SK-N-SH (cell line): ENCODE data around the gene ABR. TPM values are rescaled to one million over a fixed set of nuclear protein-coding genes. Genes with fewer than 3 reads are reported as not detected.

Source experiments
- CTCF ChIA-PET: fragments of 300-600, 350-600 bp; formaldehyde crosslinking; extraction: SDS; loops from one replicate; lab custom pipeline; 2021; lab: Yijun Ruan, JAX
- POLR2A ChIA-PET: fragments of 350-600 bp; sonication (Branson Sonifier 250); formaldehyde crosslinking; extraction: SDS; loops from one replicate; lab custom pipeline; 2020; ENCODE audit warnings: antibody characterized with exemption, inconsistent platforms; lab: Yijun Ruan, JAX
- DNase-seq: peaks from one replicate; pipeline ENCODE4 v3.0.0; 2012
- H2AFZ ChIP-seq: fragments of 200-600 bp; sonication (generic); 2 replicates; pipeline ENCODE4 v1.8.1; 2016; ENCODE audit warnings: antibody characterized with exemption, mild to moderate bottlenecking, low read depth
- H3F3A ChIP-seq: fragments of 200-600 bp; sonication (generic); replicated peaks from 2 replicates; pipeline ENCODE3; 2016; ENCODE audit warnings: antibody characterized with exemption, mild to moderate bottlenecking; ENCODE audit not compliant: insufficient read depth
- H3K27ac ChIP-seq, 2 experiments: fragments of 200-500 bp in 1 of 2; fragments of 200-600 bp in 1 of 2; sonication (Bioruptor generic) in 1 of 2; sonication (generic), shearing (Covaris generic) in 1 of 2; 2 replicates each; pipeline versions ENCODE4 v1.5.1 to v1.6.1; 2014 to 2016; ENCODE audit warnings: low read depth in 2 of 2, inconsistent platforms in 1 of 2, low read length in 1 of 2, mild to moderate bottlenecking in 1 of 2, mixed read lengths in 1 of 2
- H3K27me3 ChIP-seq: fragments of 200-600 bp; sonication (generic), shearing (Covaris generic); 2 replicates; pipeline ENCODE4 v1.6.1; 2016; ENCODE audit warnings: mixed run types; ENCODE audit not compliant: insufficient read depth
- H3K36me3 ChIP-seq, 2 experiments: fragments of 200-500 bp in 1 of 2; fragments of 200-600 bp in 1 of 2; sonication (Bioruptor generic) in 1 of 2; sonication (generic) in 1 of 2; replicated peaks in 1 of 2; 2 replicates each; pipeline versions ENCODE3 to v1.5.1; 2014 to 2016; ENCODE audit warnings: low read length in 1 of 2, mild to moderate bottlenecking in 1 of 2; ENCODE audit not compliant: insufficient read depth in 2 of 2, control insufficient read depth in 1 of 2
- H3K4me1 ChIP-seq, 2 experiments: fragments of 200-500 bp in 1 of 2; fragments of 200-600 bp in 1 of 2; sonication (Bioruptor generic) in 1 of 2; sonication (generic), shearing (Covaris generic) in 1 of 2; 2 replicates each; pipeline versions ENCODE4 v1.5.1 to v1.6.1; 2014 to 2016; ENCODE audit warnings: low read depth in 1 of 2, low read length in 1 of 2, mixed run types in 1 of 2; ENCODE audit not compliant: insufficient read depth in 2 of 2, control insufficient read depth in 1 of 2
- H3K4me2 ChIP-seq: fragments of 200-600 bp; sonication (generic), shearing (Covaris generic); 2 replicates; pipeline ENCODE4 v1.6.1; 2017; ENCODE audit warnings: mixed run types
- H3K4me3 ChIP-seq, 2 experiments: fragments of 200-500 bp in 1 of 2; fragments of 200-600 bp in 1 of 2; sonication (Bioruptor generic) in 1 of 2; sonication (generic), shearing (Covaris generic) in 1 of 2; 2 replicates each; pipeline versions ENCODE4 v1.5.1 to v1.8.1; 2014 to 2016; ENCODE audit warnings: low read depth in 2 of 2, inconsistent platforms in 1 of 2, low read length in 1 of 2, mild to moderate bottlenecking in 1 of 2, mixed read lengths in 1 of 2, moderate library complexity in 1 of 2
- H3K79me2 ChIP-seq: fragments of 200-600 bp; sonication (generic); 2 replicates; pipeline ENCODE4 v1.8.1; 2017; ENCODE audit warnings: mild to moderate bottlenecking; ENCODE audit not compliant: insufficient read depth
- H3K9ac ChIP-seq: fragments of 200-600 bp; sonication (generic); 2 replicates; pipeline ENCODE4 v1.6.1; 2017; ENCODE audit warnings: mixed run types
- H3K9me2 ChIP-seq: fragments of 200-600 bp; sonication (generic); 2 replicates; pipeline ENCODE4 v1.6.1; 2017; ENCODE audit warnings: mixed run types
- H3K9me3 ChIP-seq: fragments of 200-600 bp; sonication (generic); 2 replicates; pipeline ENCODE4 v1.6.1; 2017; ENCODE audit warnings: mixed run types, mild to moderate bottlenecking, moderate library complexity
- H4K20me1 ChIP-seq: fragments of 200-600 bp; sonication (generic); 2 replicates; pipeline ENCODE4 v1.6.1; 2017; ENCODE audit warnings: mild to moderate bottlenecking, mixed run types; ENCODE audit not compliant: insufficient read depth
- ELF1 ChIP-seq: IDR thresholded peaks from 2 replicates; pipeline ENCODE4 v1.4.0; 2012
- FOSL2 ChIP-seq: IDR thresholded peaks from 2 replicates; pipeline ENCODE4 v1.4.0; 2012; ENCODE audit warnings: low read depth, mild to moderate bottlenecking, moderate library complexity, borderline replicate concordance
- FOXM1 ChIP-seq: IDR thresholded peaks from 2 replicates; pipeline ENCODE4 v1.4.0; 2012; ENCODE audit warnings: low read depth, mild to moderate bottlenecking
- JUND ChIP-seq: IDR thresholded peaks from 2 replicates; pipeline ENCODE4 v1.4.0; 2012
- POLR2AphosphoS5 ChIP-seq: IDR thresholded peaks from 2 replicates; pipeline ENCODE4 v1.6.1; 2012; ENCODE audit warnings: low read depth, low read length
- RAD21 ChIP-seq: IDR thresholded peaks from 2 replicates; pipeline ENCODE4 v1.6.1; 2012; ENCODE audit warnings: mild to moderate bottlenecking, low read length
- RXRA ChIP-seq: IDR thresholded peaks from 2 replicates; pipeline ENCODE4 v1.4.0; 2012; ENCODE audit warnings: low read depth, mild to moderate bottlenecking, borderline replicate concordance
- SIN3A ChIP-seq: IDR thresholded peaks from 2 replicates; pipeline ENCODE4 v1.6.1; 2012; ENCODE audit warnings: low read depth, mild to moderate bottlenecking, low read length, moderate library complexity, borderline replicate concordance
- TCF12 ChIP-seq: IDR thresholded peaks from 2 replicates; pipeline ENCODE4 v1.4.0; 2012
- WGBS: methylation state at CpG from one replicate; pipeline ENCODE4 v1.1.6; 2017; ENCODE audit warnings: low lambda C conversion rate; 5-methylcytosine and 5-hydroxymethylcytosine counted together
- polyA plus RNA-seq, 3 experiments: library from polyadenylated mRNA; depleted of rRNA; stranded (reverse); fragments of >200 nt; gene quantifications; 2 replicates each; pipeline ENCODE4 v1.2.3, GENCODE V29; 2012
- TF ChIP-seq, protein P1 (sequence below): IDR thresholded peaks from 2 replicates; pipeline ENCODE4 v1.4.0; 2012; ENCODE audit warnings: low read depth, borderline replicate concordance
- TF ChIP-seq, protein P2 (sequence below): fragments of 150-350 bp; IDR thresholded peaks from 2 replicates; pipeline ENCODE4 v1.6.1; 2017; ENCODE audit warnings: antibody characterized with exemption, low read length, low read depth, borderline replicate concordance

The ABR gene
- polyA plus RNA-seq, 1 of the 3 experiments (the other 2 are of a cell fraction): 117 TPM

DNA sequence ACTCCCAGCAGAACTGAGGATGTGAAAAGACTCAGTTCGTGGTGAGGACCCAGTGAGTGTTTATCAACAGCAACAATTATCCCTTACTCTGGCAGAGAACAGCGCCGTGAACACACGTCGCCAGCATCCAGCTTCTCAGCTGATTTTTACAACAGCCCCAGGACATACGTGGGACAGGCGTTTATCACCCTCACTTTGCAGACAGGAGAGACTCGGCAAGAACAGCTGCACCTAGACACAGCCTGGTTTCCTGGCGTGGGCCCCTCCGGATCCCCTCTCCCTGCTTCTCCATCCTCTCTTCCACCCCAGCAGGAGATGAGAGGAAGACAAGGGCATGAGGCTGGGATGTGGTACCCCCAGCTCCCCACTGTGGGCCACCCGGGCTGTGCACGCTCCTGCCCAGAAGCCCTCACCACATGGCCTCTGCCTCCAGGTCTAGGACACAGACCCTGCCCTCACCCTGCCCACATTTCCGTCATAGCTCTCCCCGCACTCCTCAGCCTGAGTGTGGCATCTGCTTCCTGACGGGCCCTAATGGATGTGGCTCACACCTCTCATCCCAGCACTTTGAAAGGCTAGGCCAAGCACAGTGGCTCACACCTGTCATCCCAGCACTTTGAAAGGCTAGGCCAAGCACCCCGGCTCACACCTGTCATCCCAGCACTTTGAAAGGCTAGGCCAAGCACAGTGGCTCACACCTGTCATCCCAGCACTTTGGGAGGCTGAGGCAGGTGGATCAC lies 17.5 kb downstream of the ABR start:
- DNase-seq: no peak
- Histone ChIP-seq H2AFZ (no peak overlapping the region), H3K4me1 (peaks cover 0 to 5% of the 10 kb centered on the region in 2 experiments; a peak in 1 of 4 replicates), H3K36me3 (no peaks in the 10 kb centered on the region), H3K4me3 (no peak overlapping the region), H3K4me2 (no peak overlapping the region), H3K79me2 (no peaks in the 10 kb centered on the region), H3K27me3 (no peaks in the 10 kb centered on the region), H3F3A (peaks cover 3% of the 10 kb centered on the region), H4K20me1 (no peaks in the 10 kb centered on the region), H3K9ac (no peak overlapping the region), H3K27ac (no peak overlapping the region), H3K9me3 (no peaks in the 10 kb centered on the region), H3K9me2 (no peaks in the 10 kb centered on the region)
- TF ChIP-seq JUND (no peak), FOSL2 (no peak), ELF1 (no peak), FOXM1 (no peak), RAD21 (no peak), RXRA (no peak), TCF12 (no peak)
- TF ChIP-seq, protein P1, sequence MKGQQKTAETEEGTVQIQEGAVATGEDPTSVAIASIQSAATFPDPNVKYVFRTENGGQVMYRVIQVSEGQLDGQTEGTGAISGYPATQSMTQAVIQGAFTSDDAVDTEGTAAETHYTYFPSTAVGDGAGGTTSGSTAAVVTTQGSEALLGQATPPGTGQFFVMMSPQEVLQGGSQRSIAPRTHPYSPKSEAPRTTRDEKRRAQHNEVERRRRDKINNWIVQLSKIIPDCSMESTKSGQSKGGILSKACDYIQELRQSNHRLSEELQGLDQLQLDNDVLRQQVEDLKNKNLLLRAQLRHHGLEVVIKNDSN: no peak
- TF ChIP-seq, protein P2, sequence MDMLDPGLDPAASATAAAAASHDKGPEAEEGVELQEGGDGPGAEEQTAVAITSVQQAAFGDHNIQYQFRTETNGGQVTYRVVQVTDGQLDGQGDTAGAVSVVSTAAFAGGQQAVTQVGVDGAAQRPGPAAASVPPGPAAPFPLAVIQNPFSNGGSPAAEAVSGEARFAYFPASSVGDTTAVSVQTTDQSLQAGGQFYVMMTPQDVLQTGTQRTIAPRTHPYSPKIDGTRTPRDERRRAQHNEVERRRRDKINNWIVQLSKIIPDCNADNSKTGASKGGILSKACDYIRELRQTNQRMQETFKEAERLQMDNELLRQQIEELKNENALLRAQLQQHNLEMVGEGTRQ: no peak
- WGBS: 89% methylated on average over 16 of the region's 16 CpGs
- ChIA-PET CTCF (interaction anchor here (0.9 to 2.8 kb wide), 3 partner anchors 15 to 40 kb away, joined by 3 to 11 read pairs (median 4); no protein-coding TSS in a partner anchor), POLR2A (interaction anchor here (0.7 kb wide), 1 partner anchor 85 kb away, joined by 3 read pairs; no protein-coding TSS in a partner anchor)

DNA sequence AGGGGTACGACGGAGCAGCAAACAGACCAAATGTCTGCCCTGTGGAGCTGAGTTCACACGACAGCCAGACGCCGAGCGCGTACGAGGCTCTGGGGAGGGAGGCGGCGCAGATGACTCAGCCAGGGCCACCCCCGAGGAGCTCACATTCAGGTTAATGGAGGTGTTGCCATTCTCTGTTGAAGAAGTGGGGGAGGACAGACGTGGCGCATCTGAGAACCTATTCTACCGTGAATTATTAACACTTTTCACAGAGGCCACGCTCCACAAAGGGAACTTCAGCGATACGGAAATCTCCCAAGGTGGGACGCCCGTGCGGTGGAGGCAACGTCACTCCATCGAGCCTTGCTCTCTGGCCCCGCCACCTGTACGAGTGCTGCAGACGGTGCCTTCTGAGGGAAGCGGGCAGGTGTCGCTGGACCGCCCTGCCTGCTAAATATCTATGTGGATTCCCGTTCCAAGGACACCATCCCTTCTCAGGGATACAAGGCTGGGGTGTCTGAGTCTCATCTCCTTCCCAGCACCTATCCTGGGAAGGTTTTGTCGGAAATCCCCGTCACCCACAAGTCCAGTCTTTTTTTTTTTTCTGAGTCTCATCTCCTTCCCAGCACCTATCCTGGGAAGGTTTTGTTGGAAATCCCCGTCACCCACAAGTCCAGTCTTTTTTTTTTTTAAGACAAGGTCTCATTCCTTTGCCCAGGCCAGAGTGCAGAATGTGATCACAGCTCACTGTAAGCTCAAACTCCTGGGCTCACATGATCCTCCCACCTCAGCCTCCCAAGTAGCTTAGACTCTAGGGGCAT lies 19.0 kb downstream of the ABR start:
- peaks cover 3% of the 10 kb centered on the region for H3F3A ChIP-seq
- H3K9me3 ChIP-seq: no peaks in the 10 kb centered on the region
- no peak overlapping the region for H3K9ac ChIP-seq
- no peak for DNase-seq
- no peaks in the 10 kb centered on the region for H4K20me1 ChIP-seq
- no peaks in the 10 kb centered on the region for H3K79me2 ChIP-seq
- H3K4me3 ChIP-seq: no peak overlapping the region
- no peaks in the 10 kb centered on the region for H3K9me2 ChIP-seq
- H2AFZ ChIP-seq: no peak overlapping the region
- ChIA-PET POLR2A (no interaction called here), CTCF (interaction anchor here (2.8 kb wide), 1 partner anchor 39 kb away, joined by 11 read pairs; no protein-coding TSS in a partner anchor)
- 89% methylated on average over 23 of the region's 32 CpGs for WGBS
- TF ChIP-seq POLR2AphosphoS5 (no peak), TCF12 (no peak), FOSL2 (no peak), SIN3A (no peak), RXRA (no peak)
- no peaks in the 10 kb centered on the region for H3K27me3 ChIP-seq
- no peak overlapping the region for H3K27ac ChIP-seq
- H3K4me1 ChIP-seq: peaks cover 0 to 5% of the 10 kb centered on the region in 2 experiments; a peak in 1 of 4 replicates
- H3K36me3 ChIP-seq: no peaks in the 10 kb centered on the region
- H3K4me2 ChIP-seq: no peak overlapping the region
